IPS DF 6.9 (cell line): Measurements from ENCODE around the gene LVRN.

Experiments used
- DNase-seq: peaks from one replicate; pipeline ENCODE4 v3.0.0-alpha.2; 2013; ENCODE audit warnings: low read depth, low spot score
- H3K27ac ChIP-seq: one replicate; pipeline ENCODE4 v1.5.1; 2013; ENCODE audit warnings: low read length, control low read depth
- H3K27me3 ChIP-seq: 2 replicates; pipeline ENCODE4 v1.6.1; 2013; ENCODE audit warnings: mild to moderate bottlenecking, low read length; ENCODE audit not compliant: control insufficient read depth, insufficient read depth
- H3K36me3 ChIP-seq: 2 replicates; pipeline ENCODE4 v1.6.1; 2013; ENCODE audit warnings: low read length; ENCODE audit not compliant: control insufficient read depth, insufficient read depth
- H3K4me1 ChIP-seq: 2 replicates; pipeline ENCODE4 v1.6.1; 2013; ENCODE audit warnings: low read length; ENCODE audit not compliant: control insufficient read depth, insufficient read depth
- H3K4me3 ChIP-seq: 2 replicates; pipeline ENCODE4 v1.5.1; 2013; ENCODE audit warnings: mild to moderate bottlenecking, low read length
- H3K9me3 ChIP-seq: 2 replicates; pipeline ENCODE4 v1.6.1; 2013; ENCODE audit warnings: low read length, inconsistent platforms; ENCODE audit not compliant: control insufficient read depth, insufficient read depth
- WGBS: extraction: QIAGEN DNeasy Blood & Tissue Kit; methylation state at CpG from one replicate; pipeline ENCODE4 v1.1.7; 2013; ENCODE audit warnings: mixed read lengths, missing lambda C conversion rate; ENCODE audit not compliant: insufficient read length, insufficient coverage; 5-methylcytosine and 5-hydroxymethylcytosine counted together

LVRN gene

GRCh38 chr5:115985802-115986757, 23.8 kb downstream of the LVRN start:
- H3K4me1 ChIP-seq: no peaks in the 10 kb centered on the region
- DNase-seq: no peak
- no peaks in the 10 kb centered on the region for H3K9me3 ChIP-seq
- no CpG with 5 or more reads among the region's 10 CpGs for WGBS
- no peak overlapping the region for H3K27ac ChIP-seq
- H3K36me3 ChIP-seq: no peaks in the 10 kb centered on the region
- H3K27me3 ChIP-seq: no peaks in the 10 kb centered on the region
- no peak overlapping the region for H3K4me3 ChIP-seq

- no peaks in the 10 kb centered on the region for H3K27me3 ChIP-seq
- no peaks in the 10 kb centered on the region for H3K9me3 ChIP-seq
- no peak overlapping the region for H3K27ac ChIP-seq
- WGBS: no CpG with 5 or more reads among the region's 2 CpGs
- no peak overlapping the region for H3K4me3 ChIP-seq
- H3K4me1 ChIP-seq: no peaks in the 10 kb centered on the region
- H3K36me3 ChIP-seq: no peaks in the 10 kb centered on the region
- no peak for DNase-seq
These were observed 25.7 kb downstream of the LVRN start for GRCh38 chr5:115988002-115988401.

- Histone ChIP-seq H3K27me3 (no peaks in the 10 kb centered on the region), H3K4me3 (no peak overlapping the region), H3K27ac (no peak overlapping the region), H3K9me3 (no peaks in the 10 kb centered on the region), H3K36me3 (no peaks in the 10 kb centered on the region), H3K4me1 (no peaks in the 10 kb centered on the region)
- no CpG with 5 or more reads among the region's 5 CpGs for WGBS
- DNase-seq: no peak
These were observed 30.6 kb downstream of the LVRN start for GRCh38 chr5:115992848-115993350.

DNA sequence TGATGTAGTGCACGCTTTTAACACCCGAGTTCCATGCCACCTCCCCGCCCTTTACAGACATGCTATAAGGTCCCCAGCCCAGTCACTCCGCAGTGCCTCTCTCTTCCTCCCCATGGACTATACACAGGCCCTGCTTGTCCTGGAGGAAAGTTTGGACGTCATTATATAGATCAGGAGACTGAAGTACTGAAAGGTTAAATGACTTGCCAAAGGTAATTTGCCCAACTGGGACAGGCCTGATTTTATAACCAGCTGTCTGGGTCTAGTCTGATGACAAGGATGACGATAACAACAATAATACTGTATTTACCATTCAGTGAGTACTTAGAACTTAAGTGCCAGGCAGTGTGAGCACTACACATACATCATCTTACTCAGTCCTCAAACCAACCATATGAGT, 33.1 kb downstream of the LVRN start:
- no CpG with 5 or more reads among the region's 6 CpGs for WGBS
- Histone ChIP-seq H3K36me3 (no peaks in the 10 kb centered on the region), H3K4me3 (no peak overlapping the region), H3K27me3 (no peaks in the 10 kb centered on the region), H3K4me1 (no peaks in the 10 kb centered on the region), H3K9me3 (no peaks in the 10 kb centered on the region), H3K27ac (no peak overlapping the region)
- no peak for DNase-seq

DNA sequence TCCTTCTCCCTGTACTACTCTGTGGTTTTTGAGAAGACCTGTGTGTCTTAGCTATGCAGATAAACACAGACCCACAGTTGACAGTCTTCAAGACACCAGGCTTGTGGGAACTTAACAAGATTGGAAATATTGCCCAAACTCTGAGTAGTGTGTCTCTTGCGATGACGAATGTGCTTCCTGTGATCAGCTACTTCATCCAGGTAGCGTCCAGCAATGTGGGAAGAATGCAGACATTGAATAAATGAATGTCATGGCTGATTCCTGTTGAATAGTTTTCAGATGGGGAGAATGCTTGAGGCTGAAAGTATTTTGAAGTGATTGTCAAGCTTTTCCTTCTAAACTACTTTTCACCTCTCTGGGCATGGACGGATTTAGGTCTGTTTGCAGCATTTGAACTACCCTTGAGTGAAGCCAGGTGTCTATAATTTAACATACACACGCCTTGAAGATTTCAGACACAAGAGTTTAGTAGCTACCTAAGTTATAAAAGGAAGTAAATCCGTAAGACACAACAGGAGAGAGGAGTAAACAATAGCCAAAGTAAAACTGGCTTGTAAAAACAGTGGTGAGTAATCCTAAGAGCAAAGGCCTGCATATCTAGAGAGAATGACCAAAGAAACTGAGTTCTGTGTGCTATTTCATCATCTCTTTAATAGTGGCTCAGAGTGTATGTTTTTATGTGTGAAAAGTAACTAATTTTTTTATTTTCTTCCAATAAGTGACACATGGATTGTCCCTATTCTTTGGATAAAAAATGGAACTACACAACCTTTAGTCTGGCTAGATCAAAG, 40.0 kb downstream of the LVRN start:
- H3K4me3 ChIP-seq: no peak overlapping the region
- DNase-seq: no peak
- no peaks in the 10 kb centered on the region for H3K9me3 ChIP-seq
- no CpG with 5 or more reads among the region's 6 CpGs for WGBS
- H3K27ac ChIP-seq: no peak overlapping the region
- no peaks in the 10 kb centered on the region for H3K36me3 ChIP-seq
- H3K27me3 ChIP-seq: no peaks in the 10 kb centered on the region
- H3K4me1 ChIP-seq: no peaks in the 10 kb centered on the region

DNA sequence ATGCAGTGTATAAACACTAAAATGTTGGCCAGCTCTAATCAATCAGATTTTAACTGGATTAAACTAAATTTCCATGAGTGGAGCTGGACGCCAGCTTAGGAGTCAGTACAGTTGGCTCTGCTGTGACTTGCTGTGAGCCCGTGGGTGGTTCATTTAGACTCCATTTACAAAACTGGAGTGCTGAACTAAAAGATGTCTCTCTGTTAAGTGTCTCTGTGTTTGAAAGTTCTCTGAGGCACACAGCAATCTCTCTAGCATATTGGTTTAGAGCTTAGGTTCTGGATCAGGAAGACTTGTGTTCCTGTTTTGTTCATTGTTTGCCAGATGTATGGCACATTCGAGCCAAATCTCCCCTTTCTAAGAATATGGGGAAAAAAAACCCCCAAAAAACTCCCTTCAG, 42.0 kb downstream of the LVRN start:
- Histone ChIP-seq H3K4me3 (no peak overlapping the region), H3K4me1 (no peaks in the 10 kb centered on the region), H3K9me3 (no peaks in the 10 kb centered on the region), H3K27ac (no peak overlapping the region), H3K27me3 (no peaks in the 10 kb centered on the region), H3K36me3 (no peaks in the 10 kb centered on the region)
- DNase-seq: no peak
- WGBS: no CpG with 5 or more reads among the region's 3 CpGs

- Histone ChIP-seq H3K36me3 (no peaks in the 10 kb centered on the region), H3K4me3 (no peak overlapping the region), H3K4me1 (no peaks in the 10 kb centered on the region), H3K9me3 (no peaks in the 10 kb centered on the region), H3K27ac (no peak overlapping the region), H3K27me3 (no peaks in the 10 kb centered on the region)
- WGBS: no CpG with 5 or more reads among the region's 3 CpGs
- no peak for DNase-seq
These were observed 47.5 kb downstream of the LVRN start for GRCh38 chr5:116009806-116010205.

DNA sequence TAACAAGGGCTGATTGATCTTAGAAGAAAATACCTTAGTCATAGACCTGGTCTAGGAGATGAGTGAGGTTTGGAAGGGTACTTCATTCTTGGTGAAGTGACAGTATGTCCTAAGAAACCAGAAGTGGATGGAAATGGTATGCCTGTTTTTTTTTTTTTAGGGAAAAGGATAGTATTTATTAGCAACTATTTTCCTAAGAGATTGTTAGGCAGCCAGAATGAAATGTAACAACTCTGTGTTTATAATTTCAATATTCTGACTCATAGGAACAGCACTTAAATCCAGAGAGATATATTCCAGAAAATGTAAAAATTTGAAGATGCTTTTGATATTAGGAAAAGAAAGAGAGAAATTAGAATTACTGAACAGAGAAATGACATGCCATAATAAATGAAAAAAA, 48.8 kb downstream of the LVRN start:
- Histone ChIP-seq H3K9me3 (no peaks in the 10 kb centered on the region), H3K36me3 (no peaks in the 10 kb centered on the region), H3K27ac (no peak overlapping the region), H3K4me3 (no peak overlapping the region), H3K4me1 (no peaks in the 10 kb centered on the region), H3K27me3 (no peaks in the 10 kb centered on the region)
- DNase-seq: no peak

DNA sequence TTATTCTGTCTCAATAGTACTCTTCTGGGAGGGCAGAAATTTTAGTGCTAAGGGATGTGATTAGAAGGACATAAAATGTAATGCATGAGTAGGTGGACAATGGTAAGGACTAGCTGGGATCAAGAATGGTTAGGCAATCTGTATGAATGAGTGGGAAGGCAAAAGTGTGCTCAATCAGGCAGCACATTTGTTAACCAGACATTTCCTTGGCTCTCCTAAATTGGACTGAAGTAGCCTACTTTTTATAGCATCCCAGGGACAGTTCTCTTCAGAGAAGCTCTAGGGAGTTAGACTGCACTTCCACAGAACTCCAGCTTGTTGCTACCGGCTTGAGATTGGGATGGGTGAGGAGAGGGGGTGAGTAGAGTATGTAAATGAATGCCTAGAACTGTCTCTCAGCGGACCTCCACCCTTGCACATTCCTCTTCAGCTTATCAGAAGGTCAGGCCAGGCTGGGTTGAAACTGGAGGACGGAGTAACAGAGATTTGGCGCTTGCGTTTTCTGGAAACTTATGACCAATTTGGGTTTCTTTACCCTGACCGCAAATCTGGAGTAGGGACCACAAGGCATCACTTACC, 51.0 kb downstream of the LVRN start:
- Histone ChIP-seq H3K27me3 (no peaks in the 10 kb centered on the region), H3K4me1 (no peaks in the 10 kb centered on the region), H3K4me3 (no peak overlapping the region), H3K9me3 (no peaks in the 10 kb centered on the region), H3K36me3 (no peaks in the 10 kb centered on the region), H3K27ac (no peak overlapping the region)
- WGBS: no CpG with 5 or more reads among the region's 6 CpGs
- no peak for DNase-seq

DNA sequence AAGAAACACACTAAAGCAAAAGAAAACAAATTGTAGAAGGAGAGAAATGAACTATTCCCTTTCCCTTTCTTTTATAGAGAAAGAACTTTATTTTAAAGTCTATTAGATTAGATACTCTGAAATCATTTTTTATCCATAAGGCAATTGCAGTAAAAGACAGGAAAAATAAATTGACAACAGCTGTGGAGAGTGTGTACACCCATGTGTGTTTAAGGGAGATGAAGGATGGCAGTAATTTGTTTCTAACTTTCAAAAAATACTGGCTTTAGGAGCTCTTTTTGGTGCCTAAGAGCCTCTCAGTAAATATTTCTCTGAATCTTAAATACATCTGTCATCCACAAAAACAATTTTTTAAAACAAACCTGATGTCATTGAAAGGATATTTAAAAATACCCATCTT, 51.7 kb downstream of the LVRN start:
- H3K4me3 ChIP-seq: no peak overlapping the region
- H3K36me3 ChIP-seq: no peaks in the 10 kb centered on the region
- H3K9me3 ChIP-seq: no peaks in the 10 kb centered on the region
- no peak overlapping the region for H3K27ac ChIP-seq
- no peaks in the 10 kb centered on the region for H3K4me1 ChIP-seq
- H3K27me3 ChIP-seq: no peaks in the 10 kb centered on the region
- no peak for DNase-seq
